NCI-H460 (cell line): ENCODE measurements around the gene CTBP2. TPM values are rescaled to one million over a fixed set of nuclear protein-coding genes. Genes with fewer than 3 reads are reported as not detected.

Source experiments
- DNase-seq: peaks from one replicate; pipeline ENCODE4 v3.0.0-alpha.2; 2016; ENCODE audit warnings: low read depth; ENCODE audit errors: extremely low read depth
- total RNA-seq: library from RNA; depleted of rRNA; stranded (reverse); fragments of >200 nt; shearing (Covaris generic); gene quantifications from 2 replicates; pipeline ENCODE4 v1.2.3, GENCODE V29; 2014

CTBP2 gene
- total RNA-seq, 1 experiment from 2014 or later, result 75.1 TPM

GRCh38 chr10:125056161-125057132, 103.9 kb downstream of the CTBP2 start:
- DNase-seq, result no peak

GRCh38 chr10:125055446-125055845, 104.9 kb downstream of the CTBP2 start:
- no peak for DNase-seq

GRCh38 chr10:125054669-125055268, 105.6 kb downstream of the CTBP2 start:
- DNase-seq, result no peak

DNA sequence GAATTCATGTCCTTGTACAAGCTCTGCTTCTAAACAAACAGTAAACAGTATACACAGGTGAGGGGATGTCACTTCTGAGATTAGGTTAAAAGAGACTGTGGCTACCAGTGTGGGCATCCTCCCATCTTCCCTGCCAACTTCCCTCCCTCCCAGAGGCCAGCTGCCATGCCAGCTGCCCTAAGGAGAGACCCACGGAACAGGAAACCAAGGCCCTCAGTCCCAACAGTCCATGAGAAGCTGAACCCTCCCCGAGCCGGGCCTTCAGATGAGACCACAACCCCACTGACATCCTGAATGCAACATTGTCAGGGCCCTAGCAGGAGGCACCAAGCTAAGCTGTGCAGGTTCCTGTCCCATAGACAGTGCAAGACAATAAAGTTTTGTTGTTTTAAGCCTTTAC, 106.1 kb downstream of the CTBP2 start:
- no peak for DNase-seq

GRCh38 chr10:125052146-125052545, 108.2 kb downstream of the CTBP2 start:
- DNase-seq, result no peak

- DNase-seq, result no peak
These were observed 110.0 kb downstream of the CTBP2 start for GRCh38 chr10:125050383-125050782.

DNA sequence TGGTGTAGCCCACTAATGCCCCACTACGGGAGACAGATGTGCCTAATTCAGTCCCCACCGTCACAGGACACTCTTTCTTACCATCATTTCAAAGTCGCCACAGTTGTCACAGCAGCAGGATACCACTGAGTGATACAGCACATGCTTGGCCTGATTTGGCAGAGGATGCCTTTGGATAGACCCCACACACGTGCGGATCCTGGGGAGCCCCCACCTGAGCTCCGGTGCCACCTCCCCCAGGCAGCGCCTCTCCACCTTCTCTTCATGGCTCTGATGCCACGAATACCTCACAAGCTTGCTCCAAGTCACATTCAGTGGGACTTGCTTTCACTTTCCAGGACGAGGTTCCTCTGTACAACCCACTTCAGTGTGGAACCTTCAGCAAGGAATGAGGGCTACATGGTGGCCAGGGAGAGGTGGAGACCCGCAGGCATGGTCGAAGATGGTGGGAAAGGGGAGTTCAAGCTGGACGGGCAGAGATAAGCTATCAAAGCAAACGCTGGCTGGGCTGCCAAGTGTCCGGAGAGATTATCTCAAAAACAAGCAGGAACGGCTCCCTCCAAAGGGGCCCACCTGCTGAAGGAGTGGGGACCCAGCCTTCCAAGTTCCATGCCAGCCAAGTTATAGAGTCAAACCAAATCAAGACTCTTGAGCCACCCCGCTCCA, 111.0 kb downstream of the CTBP2 start:
- no peak for DNase-seq

GRCh38 chr10:125048094-125048864, 112.1 kb downstream of the CTBP2 start:
- DNase-seq, result peak; percentile 89

- no peak for DNase-seq
These were observed 116.3 kb downstream of the CTBP2 start for GRCh38 chr10:125043841-125044658.

DNA sequence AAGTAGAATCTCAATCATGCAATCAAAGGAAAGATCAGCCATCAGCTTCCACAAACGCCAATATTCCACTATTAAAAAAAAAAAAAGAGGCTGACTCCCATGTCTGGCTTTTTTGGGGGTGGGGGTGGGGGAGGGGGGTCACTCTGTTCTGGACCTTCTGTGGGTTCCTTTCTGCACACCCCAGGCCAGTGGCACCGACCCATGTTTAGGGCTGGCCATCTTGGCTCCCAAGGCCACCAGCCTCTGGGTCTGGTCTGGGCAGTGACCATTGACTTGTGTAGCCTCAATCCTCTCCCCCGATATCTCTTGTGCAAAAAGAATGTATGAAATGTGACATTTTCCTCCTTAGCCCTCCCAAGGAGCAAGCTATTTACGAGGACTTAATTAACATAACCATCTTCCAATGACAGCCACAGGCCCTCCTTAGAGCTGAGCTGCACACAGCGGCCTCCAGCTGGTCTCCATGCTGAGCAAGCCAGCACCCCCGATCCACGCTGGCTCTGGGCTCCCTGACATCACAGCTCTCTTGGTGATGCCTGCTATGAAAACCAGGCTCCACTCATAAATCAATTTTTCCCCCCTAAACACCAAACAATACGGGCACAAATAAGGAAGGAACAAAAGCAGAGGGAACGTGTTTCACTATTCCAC, 118.4 kb downstream of the CTBP2 start:
- DNase-seq, result no peak

- DNase-seq, result no peak
These were observed 121.0 kb downstream of the CTBP2 start for GRCh38 chr10:125039354-125039769.

DNA sequence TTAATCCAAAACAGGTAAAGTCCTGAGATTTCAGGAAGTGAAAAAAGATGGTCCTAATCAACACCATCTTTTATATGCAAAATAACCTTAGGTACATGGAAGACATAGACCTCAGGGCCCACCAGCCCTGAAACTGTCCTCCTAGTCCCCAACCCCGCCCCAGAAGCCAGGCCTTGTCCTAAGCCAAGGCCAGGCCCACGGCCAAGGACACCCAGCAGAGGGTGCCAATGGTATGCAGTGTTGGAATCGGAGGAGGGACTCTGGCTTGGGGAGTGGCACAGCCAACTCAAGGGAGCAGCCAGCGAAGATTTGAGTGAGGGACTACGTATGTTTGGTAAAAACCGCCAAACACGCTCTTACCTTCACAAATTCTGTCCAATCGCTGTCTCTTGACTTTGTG, 121.7 kb downstream of the CTBP2 start:
- peak; percentile 80 for DNase-seq

DNA sequence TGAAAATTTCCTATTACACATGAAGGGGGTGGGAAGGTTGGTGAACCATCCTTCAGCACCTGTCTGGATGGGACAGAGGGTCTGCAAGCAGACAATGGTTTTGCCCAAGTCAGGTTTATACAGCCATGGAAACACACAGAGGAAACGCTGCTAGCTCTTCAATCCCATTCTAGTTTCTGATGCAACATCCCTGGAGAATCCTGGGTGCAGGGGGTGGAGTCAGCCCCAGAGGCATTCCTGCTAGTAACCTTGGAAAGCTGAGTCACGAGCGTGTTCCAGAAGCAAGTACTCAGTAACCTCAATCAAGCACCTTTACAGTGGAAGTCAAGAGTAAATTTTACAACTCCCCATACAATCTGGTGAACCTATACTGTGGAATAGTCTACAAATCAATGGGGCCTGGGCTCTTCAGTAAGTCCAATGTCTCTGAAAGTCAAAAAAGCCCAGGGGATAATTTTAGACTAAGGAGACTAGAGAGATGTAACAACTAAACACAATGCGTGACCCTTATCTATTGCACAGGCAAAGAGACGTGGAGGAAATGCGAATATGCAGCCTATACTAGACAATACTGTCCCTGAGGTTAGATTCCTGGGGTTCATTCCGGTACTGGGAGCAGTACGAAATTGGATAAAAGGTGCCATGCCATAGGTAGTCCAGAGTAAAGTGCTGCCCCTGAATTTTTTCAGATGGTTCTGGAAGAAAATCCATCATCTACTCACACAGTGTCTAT, 123.1 kb downstream of the CTBP2 start:
- peak; percentile 95 for DNase-seq

- no peak for DNase-seq
These were observed 124.6 kb downstream of the CTBP2 start for GRCh38 chr10:125035588-125036295.

DNA sequence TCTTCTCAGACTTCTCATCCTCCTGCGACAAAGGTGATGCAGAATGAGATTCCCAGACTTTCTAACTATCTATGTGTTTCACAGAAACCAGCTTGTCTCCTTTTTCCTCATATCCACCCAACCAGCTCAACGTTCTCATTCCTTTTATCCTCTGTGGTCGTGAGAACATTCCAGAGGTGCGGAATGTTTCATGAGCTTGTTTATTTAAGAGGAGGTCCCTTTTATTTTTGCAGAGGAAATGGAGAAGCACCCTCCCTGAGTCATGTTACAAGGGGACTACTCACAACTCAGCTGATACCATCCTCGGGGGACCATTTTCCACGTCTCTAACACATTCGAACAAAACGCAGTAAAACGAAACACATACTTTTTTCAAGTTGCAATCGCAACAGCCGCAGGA, 125.2 kb downstream of the CTBP2 start:
- DNase-seq, result peak; percentile 77

- DNase-seq, result no peak
These were observed 125.7 kb downstream of the CTBP2 start for GRCh38 chr10:125034675-125035074.

- DNase-seq, result no peak
These were observed 127.0 kb downstream of the CTBP2 start for GRCh38 chr10:125033146-125033924.
